HepG2 (cell line): ENCODE data around the gene H3-3A. TPM values are rescaled to one million over a fixed set of nuclear protein-coding genes. Genes with fewer than 3 reads are reported as not detected.

ENCODE experiments used
- EHMT2 ChIP-seq: fragments of 200-600 bp; sonication (generic); IDR thresholded peaks from 2 replicates; pipeline ENCODE4 v1.7.0; 2017; ENCODE audit warnings: antibody characterized with exemption, low read depth, low read length, borderline replicate concordance
- NFYC ChIP-seq: IDR thresholded peaks from 2 replicates; pipeline ENCODE4 v1.6.1; 2016; ENCODE audit warnings: missing genetic modification reagents, missing compliant biosample characterization
- RARG ChIP-seq: sonication (generic); formaldehyde crosslinking; IDR thresholded peaks from 2 replicates; pipeline ENCODE4 v1.4.0; 2020; ENCODE audit warnings: low read depth, mild to moderate bottlenecking, missing genetic modification reagents
- ZNF335 ChIP-seq: sonication (generic); formaldehyde crosslinking; IDR thresholded peaks from 2 replicates; pipeline ENCODE4 v1.4.0; 2020; ENCODE audit warnings: missing genetic modification reagents
- ZNF33B ChIP-seq: sonication (generic); formaldehyde crosslinking; IDR thresholded peaks from 2 replicates; pipeline ENCODE4 v1.5.1; 2020; ENCODE audit warnings: mild to moderate bottlenecking, missing genetic modification reagents
- ZNF629 ChIP-seq: sonication (generic); formaldehyde crosslinking; conservative IDR thresholded peaks from 2 replicates; pipeline ENCODE4 v1.5.0; 2020; ENCODE audit warnings: missing genetic modification reagents
- ZNF75D ChIP-seq: sonication (generic); formaldehyde crosslinking; IDR thresholded peaks from 2 replicates; pipeline ENCODE4 v1.8.1; 2023; ENCODE audit warnings: missing genetic modification reagents, mild to moderate bottlenecking, borderline replicate concordance
- polyA plus RNA-seq, 8 experiments: library from polyadenylated mRNA; depleted of rRNA in 3 of 8; stranded (reverse) in 7 of 8; unstranded in 1 of 8; fragments of >200 nt; fragmentation: Illumina TruSeq in 4 of 8; extraction: Trizol in 4 of 8; gene quantifications; 2 replicates each; pipeline versions ENCODE4 v1.2.1 to v1.2.3, GENCODE V29; 2011 to 2016; ENCODE audit warnings: low read depth in 4 of 8, missing spikeins in 1 of 8, mixed read lengths in 1 of 8; ENCODE audit not compliant: insufficient read depth in 1 of 8
- total RNA-seq, 5 experiments: library from RNA; depleted of rRNA; stranded (reverse); fragments of >200 nt; fragmentation: Illumina TruSeq; extraction: Trizol; gene quantifications; 2 replicates each; pipeline ENCODE4 v1.2.3, GENCODE V29; 2016; ENCODE audit warnings: low read depth in 1 of 5
- TF ChIP-seq, protein P1 (sequence below): sonication (generic); formaldehyde crosslinking; conservative IDR thresholded peaks from 2 replicates; pipeline ENCODE4 v1.8.1; 2023; ENCODE audit warnings: missing genetic modification reagents
- TF ChIP-seq, protein P2 (sequence below): sonication (generic); formaldehyde crosslinking; IDR thresholded peaks from 2 replicates; pipeline ENCODE4 v1.5.0; 2020; ENCODE audit warnings: missing genetic modification reagents, mild to moderate bottlenecking, borderline replicate concordance
- TF ChIP-seq, protein P3 (sequence below): sonication (generic); formaldehyde crosslinking; IDR thresholded peaks from 2 replicates; pipeline ENCODE4 v1.4.0; 2020; ENCODE audit warnings: mild to moderate bottlenecking, low read depth, missing genetic modification reagents
- TF ChIP-seq, protein P4 (sequence below): sonication (generic); formaldehyde crosslinking; IDR thresholded peaks from 2 replicates; pipeline ENCODE4 v1.4.0; 2020; ENCODE audit warnings: mild to moderate bottlenecking, missing genetic modification reagents
- TF ChIP-seq, protein P5 (sequence below): IDR thresholded peaks from 2 replicates; pipeline ENCODE4 v1.6.1; 2016; ENCODE audit warnings: missing biosample characterization, missing genetic modification reagents, low read depth
- TF ChIP-seq, protein P6 (sequence below): sonication (generic); formaldehyde crosslinking; IDR thresholded peaks from 2 replicates; pipeline ENCODE4 v1.8.1; 2022; ENCODE audit warnings: mild to moderate bottlenecking, missing genetic modification reagents

H3-3A gene
- total and polyA plus RNA-seq, 2 of the 13 experiments (the other 11 are each of a cell fraction or from before 2014, with no cell fraction given): 221 to 320 TPM

DNA sequence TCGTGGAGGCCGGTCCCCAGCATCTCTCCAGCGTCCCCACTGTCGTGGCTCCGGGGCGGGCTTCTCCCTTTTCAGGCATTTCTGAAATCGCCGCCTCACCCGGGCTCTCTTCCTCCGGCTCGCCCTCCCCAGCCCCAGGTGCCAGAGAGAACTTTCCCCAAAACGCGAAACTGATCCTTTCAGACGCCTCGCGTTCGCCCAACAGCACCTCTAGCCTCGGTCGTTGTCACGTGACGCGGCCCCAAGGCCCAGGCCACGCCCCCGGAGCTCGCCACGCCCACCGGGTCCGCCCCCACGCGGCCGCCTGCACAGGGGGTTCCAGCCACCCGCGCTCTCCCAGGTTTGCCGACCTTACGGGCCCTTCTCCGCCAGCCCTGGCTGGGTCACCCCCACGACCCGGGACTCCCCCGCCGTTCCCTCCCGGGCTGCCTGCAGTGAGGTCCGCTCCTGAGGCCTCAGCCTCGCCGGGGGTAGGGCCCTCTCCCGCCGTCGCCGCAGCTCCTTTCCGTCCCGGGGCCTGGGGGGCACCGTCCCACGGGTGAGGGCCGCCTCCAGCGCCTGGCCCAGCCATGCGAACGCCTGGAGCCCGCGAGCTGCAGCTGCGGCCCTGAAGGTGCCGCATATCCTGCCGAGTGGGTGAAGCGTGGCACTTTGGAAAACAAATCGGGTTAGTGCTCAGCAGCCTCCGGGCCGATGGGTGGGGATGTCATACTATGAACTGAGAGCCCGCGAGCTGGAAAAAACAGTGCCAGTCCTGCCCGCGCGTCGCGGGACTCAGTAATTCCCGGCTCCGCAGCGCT, 21.0 kb downstream of the H3-3A start (continued):
- TF ChIP-seq, protein P1, sequence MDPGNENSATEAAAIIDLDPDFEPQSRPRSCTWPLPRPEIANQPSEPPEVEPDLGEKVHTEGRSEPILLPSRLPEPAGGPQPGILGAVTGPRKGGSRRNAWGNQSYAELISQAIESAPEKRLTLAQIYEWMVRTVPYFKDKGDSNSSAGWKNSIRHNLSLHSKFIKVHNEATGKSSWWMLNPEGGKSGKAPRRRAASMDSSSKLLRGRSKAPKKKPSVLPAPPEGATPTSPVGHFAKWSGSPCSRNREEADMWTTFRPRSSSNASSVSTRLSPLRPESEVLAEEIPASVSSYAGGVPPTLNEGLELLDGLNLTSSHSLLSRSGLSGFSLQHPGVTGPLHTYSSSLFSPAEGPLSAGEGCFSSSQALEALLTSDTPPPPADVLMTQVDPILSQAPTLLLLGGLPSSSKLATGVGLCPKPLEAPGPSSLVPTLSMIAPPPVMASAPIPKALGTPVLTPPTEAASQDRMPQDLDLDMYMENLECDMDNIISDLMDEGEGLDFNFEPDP: no peak
- TF ChIP-seq ZNF335 (CRISPR knock-in tag) (no peak), ZNF75D (CRISPR knock-in tag) (no peak), ZNF629 (CRISPR knock-in tag) (no peak; the same call in 1 of the 2 replicates), EHMT2 (no peak), ZNF33B (CRISPR knock-in tag) (peak; percentile 83), RARG (no peak), NFYC (CRISPR knock-in tag) (peak; percentile 48; the same call in 1 of the 2 replicates)
- TF ChIP-seq, protein P2, sequence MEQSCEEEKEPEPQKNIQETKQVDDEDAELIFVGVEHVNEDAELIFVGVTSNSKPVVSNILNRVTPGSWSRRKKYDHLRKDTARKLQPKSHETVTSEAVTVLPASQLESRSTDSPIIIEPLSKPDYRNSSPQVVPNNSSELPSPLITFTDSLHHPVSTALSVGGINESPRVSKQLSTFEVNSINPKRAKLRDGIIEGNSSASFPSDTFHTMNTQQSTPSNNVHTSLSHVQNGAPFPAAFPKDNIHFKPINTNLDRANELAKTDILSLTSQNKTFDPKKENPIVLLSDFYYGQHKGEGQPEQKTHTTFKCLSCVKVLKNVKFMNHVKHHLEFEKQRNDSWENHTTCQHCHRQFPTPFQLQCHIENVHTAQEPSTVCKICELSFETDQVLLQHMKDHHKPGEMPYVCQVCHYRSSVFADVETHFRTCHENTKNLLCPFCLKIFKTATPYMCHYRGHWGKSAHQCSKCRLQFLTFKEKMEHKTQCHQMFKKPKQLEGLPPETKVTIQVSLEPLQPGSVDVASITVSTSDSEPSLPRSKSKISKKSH (CRISPR knock-in tag): no peak
- TF ChIP-seq, protein P3, sequence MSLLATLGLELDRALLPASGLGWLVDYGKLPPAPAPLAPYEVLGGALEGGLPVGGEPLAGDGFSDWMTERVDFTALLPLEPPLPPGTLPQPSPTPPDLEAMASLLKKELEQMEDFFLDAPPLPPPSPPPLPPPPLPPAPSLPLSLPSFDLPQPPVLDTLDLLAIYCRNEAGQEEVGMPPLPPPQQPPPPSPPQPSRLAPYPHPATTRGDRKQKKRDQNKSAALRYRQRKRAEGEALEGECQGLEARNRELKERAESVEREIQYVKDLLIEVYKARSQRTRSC (CRISPR knock-in tag): no peak
- TF ChIP-seq, protein P4, sequence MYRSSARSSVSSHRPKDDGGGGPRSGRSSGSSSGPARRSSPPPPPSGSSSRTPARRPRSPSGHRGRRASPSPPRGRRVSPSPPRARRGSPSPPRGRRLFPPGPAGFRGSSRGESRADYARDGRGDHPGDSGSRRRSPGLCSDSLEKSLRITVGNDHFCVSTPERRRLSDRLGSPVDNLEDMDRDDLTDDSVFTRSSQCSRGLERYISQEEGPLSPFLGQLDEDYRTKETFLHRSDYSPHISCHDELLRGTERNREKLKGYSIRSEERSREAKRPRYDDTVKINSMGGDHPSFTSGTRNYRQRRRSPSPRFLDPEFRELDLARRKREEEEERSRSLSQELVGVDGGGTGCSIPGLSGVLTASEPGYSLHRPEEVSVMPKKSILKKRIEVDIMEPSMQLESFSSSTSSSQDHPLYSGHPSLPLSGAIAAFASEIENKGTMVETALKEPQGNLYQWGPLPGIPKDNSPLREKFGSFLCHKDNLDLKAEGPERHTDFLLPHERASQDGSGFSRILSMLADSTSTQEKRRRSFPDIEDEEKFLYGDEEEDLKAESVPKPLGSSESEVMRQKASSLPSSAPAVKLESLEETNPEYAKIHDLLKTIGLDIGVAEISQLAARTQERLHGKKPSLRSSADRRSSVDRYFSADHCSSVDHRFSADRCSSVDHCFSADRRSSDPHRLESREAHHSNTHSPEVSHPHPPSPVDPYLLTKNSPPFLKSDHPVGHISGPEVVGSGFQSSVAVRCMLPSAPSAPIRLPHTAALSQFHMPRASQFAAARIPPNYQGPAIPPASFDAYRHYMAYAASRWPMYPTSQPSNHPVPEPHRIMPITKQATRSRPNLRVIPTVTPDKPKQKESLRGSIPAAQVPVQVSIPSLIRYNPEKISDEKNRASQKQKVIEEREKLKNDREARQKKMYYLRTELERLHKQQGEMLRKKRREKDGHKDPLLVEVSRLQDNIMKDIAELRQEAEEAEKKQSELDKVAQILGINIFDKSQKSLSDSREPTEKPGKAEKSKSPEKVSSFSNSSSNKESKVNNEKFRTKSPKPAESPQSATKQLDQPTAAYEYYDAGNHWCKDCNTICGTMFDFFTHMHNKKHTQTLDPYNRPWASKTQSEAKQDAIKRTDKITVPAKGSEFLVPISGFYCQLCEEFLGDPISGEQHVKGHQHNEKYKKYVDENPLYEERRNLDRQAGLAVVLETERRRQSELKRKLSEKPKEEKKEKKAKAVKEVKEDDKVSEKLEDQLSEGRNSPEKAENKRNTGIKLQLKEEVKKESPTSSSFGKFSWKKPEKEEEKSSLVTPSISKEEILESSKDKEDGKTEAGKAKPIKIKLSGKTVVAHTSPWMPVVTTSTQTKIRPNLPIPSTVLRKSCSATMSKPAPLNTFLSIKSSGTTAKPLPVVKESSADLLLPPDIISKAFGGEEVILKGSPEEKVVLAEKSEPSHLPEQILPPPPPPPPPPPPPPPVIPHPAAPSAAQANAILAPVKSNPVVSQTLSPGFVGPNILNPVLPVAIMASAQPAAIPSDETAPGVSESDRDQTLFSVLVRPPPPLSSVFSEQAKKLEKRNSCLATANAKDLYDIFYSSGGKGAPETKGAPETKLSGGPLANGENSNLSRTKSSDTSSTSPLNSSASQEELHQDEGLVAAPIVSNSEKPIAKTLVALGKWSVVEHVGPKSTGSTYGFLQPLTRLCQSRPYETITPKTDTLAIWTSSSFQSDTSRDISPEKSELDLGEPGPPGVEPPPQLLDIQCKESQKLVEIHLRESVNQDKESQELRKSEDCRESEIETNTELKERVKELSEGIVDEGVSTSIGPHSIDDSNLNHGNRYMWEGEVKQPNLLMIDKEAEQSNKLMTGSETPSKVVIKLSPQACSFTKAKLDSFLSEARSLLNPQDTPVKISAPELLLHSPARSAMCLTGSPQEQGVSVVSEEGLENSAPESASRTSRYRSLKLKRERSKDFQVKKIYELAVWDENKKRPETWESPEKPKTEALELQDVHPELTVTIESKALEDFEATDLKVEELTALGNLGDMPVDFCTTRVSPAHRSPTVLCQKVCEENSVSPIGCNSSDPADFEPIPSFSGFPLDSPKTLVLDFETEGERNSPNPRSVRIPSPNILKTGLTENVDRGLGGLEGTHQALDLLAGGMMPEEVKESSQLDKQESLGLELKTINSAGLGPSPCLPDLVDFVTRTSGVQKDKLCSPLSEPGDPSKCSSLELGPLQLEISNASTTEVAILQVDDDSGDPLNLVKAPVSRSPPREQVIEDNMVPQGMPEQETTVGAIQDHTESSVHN: 0 out of 2 replicates have a peak, but pooled peaks have one; percentile 69
- TF ChIP-seq, protein P5, sequence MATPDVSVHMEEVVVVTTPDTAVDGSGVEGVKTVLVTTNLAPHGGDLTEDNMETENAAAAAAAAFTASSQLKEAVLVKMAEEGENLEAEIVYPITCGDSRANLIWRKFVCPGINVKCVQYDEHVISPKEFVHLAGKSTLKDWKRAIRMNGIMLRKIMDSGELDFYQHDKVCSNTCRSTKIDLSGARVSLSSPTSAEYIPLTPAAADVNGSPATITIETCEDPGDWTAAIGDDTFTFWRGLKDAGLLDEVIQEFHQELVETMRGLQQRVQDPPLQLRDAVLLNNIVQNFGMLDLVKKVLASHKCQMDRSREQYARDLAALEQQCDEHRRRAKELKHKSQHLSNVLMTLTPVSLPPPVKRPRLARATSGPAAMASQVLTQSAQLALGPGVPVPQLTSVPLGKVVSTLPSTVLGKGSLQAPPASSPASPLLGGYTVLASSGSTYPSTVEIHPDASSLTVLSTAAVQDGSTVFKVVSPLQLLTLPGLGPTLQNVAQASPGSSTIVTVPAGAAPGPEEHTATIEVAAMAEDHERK: no peak
- TF ChIP-seq, protein P6, sequence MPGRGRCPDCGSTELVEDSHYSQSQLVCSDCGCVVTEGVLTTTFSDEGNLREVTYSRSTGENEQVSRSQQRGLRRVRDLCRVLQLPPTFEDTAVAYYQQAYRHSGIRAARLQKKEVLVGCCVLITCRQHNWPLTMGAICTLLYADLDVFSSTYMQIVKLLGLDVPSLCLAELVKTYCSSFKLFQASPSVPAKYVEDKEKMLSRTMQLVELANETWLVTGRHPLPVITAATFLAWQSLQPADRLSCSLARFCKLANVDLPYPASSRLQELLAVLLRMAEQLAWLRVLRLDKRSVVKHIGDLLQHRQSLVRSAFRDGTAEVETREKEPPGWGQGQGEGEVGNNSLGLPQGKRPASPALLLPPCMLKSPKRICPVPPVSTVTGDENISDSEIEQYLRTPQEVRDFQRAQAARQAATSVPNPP: peak; percentile 73; the same call in 1 of the 2 replicates
